Endothelial cell of hepatic sinusoid (primary cell): ENCODE results near the gene EML1.
"Not testable (repeated sequence)": the region's sequence is repeated elsewhere in the genome, so short reads cannot be mapped to it uniquely, and the experiment has no call there.

ENCODE experiments used
- in situ Hi-C: cut with HindIII; loops from 2 replicates; pipeline ENCODE4 v1.10.0; 2017; ENCODE audit warnings: low sequenced_read_pairs

The EML1 gene

DNA sequence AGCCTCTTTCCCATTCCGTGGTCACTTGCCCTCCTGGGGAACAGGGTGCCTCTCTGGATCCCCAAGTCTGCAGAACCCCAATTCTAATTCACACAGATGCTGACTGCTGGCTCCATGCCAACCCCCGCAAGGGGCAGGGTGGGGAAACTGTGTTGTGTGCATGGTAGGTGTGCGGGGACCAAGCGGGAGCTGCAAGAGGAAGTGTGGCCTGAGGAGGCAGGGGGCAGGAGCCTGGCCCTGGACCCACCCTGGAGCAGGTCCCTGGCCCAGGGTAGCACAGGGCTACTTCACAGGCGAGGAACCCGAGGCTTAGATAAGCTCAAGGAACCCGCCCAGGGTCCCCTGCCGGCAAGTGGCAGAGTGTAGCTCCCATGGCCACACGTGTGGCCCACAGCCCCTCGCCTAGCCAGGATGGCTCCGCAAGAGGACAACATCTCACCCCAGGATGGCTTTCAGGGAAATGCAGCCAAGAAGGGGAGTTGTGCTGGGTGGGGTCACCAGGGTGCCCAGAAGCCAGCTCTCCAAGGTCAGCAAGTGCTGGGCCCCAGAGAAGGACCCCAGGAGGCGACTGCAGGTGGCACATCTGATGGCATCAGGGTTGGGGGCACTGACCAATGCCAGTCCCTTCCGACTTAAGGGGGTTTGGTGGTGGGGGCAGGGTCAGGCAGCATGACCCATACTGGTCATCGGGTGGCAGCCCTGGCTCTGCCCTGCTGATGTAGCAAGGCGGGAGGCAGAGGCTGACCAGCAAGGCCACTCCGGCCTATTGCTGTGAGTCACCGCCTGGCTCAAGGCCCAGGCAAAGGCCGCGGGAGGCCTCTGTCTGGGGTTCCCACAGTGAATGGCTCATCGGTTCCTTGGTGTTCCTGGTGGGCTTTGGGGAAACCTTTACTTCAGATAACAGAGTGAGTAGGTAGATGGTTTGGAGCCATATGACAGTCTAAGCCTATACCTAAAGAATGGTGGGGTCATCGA lies 37.3 kb upstream of the EML1 start:
- in situ Hi-C loops, result no loop called here

DNA sequence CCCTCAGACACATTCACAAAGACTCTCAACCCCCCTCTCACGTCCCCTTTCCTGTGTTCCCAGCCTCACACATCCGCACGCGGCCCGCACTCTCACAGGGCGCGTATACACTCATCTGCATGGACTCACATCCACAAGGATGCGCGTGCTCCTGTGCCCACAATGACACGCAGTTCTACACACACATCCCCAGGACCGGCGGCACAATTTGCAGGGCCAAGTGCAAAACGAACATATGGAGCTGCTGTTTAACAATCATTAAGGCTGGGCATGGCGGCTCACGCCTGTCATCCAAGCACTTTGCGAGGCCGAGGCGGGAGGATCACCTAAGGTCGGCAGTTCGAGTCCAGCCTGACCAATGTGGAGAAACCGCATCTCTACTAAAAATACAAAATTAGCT lies 36.4 kb upstream of the EML1 start:
- in situ Hi-C loops, result no loop called here

DNA sequence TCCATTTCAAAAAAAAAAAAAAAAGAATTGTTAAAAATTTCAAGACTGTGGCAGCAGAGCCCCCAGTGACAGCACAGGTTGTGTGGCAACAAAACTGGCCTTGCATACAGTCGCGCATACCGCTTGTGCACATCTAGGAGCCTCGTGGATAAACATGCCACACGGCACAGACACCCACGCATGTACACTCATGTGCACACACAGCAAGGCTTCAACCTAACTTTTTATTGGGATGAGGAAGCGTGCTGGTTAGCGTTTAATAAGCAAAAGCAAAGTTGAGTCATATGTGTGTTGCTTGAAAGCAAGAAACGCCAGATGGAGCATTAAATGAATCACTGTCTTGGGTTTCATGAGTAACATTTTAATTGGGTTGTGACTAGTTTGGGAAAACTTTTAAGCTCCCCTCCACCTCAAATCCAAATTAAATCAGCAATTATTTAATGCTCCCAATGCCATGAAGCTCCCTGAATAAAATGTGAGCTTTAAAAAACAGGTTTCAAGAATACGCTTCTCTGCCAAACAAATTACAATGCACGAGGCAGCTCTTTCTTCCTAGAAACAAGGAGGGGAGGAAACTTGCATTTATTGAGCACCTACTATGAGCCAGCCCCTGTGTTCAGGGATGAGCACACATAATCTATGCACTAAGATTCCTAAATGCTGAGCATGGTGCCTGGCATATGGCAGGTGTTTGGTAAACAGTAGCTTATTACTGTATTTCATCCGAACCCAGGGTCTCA lies 35.7 kb upstream of the EML1 start:
- in situ Hi-C loops, result no loop called here

DNA sequence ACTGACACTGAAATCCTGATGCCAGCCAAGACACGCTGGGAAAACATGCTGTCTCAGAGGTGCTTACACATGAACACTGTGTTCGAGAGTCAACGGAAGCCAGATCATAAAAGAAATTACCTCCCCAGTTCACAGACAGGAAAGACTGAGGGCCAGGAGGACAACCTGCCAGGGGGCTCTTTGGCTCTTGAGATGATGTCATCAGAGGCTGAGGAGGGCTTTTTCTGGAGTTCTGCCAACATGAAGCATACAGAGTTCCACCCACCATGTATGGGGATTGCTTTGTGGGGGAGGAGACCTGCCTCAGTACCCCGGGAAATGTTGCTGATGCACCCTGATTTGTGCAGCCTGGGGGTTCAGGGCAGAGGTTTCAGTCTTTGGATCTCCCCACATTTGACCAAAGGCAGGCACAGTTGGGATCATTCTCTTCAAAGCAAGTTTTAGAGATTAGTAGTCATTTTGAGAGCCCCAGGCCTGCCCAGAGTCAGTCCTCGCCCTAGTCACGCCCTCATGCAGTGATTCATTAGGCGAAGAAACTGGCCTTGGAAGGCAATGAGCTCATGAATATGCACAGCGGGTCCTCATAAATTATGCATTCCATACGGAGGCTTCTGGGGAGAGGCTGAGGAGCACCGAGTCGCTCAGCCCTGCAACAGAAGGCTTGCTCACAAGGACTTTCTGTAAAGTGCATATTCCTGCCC lies 34.9 kb upstream of the EML1 start:
- in situ Hi-C loops, result no loop called here

DNA sequence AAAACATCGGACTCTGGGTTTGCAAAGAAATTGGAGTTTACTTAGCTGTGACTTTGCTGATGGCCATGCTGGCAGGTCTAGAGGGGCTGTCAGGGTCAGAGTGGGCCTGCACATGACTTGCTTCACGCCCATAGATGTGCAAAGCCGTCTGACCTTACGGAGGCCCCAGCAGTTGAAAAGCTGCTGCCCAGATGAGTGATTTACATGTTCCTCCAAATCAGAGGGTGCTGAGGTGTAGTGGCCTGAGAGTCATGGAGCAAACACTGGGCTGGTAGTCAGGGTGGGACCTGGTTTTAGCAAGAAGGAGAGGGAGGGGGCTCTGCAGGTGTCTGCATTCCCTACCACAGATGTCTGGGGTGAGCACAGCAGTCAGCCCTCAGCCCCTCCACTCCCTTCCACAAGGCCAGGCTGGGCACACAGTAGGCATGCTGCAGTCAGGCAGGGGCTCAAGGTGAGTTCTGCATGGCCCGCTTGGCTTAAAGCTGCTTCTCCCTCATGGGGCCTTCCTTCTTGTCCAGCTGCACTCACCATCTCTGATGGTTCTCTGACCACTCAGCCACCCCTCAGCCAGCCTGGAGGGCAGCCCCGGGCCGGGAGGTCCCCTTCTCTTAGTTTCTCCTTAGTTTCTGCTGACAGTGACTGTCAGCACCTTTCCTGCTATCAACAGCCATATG lies 34.2 kb upstream of the EML1 start:
- in situ Hi-C loops, result no loop called here

DNA sequence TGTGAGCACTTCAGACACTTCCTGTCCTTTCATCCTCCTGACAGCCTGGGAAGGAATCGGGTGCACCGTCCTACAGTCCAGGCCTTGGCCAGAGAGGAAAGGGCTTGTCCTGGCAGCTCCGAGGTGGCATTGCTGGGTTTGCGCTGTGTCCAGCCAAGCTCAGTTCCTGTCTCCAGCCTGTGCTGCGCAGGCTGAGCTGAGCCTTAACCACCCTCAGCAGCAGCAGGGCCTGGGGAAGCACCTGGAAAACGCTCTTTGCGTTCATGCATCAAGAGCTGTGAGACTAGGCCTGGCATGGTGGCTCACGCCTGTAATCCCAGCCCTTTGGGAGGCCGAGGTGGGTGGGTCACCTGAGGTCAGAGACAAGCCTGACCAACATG lies 33.7 kb upstream of the EML1 start:
- in situ Hi-C loops, result no loop called here

DNA sequence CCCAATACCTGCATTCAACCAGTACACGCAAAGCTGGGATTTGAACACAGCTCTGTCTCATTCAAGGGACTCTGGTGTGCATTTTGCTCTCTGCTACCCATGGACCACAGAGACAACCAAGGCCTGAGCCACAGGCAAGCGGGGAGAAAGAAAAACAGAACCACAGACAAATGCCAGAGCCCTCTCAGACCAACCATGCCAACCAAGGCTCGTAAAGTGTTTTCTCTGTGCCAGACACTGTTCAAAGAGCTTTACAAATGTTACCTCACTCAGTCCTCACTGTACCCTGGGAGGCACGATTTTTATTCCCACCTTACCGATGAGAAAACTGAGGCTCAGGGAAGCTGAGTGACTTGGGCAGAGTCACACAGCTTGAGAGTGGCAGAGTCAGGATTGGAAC lies 32.4 kb upstream of the EML1 start:
- in situ Hi-C loops, result no loop called here

DNA sequence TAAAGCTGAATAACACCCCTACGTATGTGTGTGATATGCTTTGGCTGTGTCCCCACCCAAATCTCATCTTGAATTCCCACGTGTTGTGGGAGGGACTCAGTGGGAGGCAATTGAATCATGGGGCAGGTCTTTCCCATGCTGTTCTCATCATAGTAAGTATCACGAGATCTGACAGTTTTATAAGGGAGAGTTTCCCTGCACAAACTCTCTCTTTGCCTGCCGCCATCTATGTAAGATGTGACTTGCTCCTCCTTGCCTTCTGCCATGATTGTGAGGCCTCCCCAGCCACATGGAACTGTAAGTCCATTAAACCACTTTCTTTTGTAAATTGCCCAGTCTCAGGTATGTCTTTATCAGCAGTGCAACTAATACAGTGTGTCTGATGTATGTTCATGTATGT lies 30.3 kb upstream of the EML1 start:
- in situ Hi-C loops, result not testable (repeated sequence)

DNA sequence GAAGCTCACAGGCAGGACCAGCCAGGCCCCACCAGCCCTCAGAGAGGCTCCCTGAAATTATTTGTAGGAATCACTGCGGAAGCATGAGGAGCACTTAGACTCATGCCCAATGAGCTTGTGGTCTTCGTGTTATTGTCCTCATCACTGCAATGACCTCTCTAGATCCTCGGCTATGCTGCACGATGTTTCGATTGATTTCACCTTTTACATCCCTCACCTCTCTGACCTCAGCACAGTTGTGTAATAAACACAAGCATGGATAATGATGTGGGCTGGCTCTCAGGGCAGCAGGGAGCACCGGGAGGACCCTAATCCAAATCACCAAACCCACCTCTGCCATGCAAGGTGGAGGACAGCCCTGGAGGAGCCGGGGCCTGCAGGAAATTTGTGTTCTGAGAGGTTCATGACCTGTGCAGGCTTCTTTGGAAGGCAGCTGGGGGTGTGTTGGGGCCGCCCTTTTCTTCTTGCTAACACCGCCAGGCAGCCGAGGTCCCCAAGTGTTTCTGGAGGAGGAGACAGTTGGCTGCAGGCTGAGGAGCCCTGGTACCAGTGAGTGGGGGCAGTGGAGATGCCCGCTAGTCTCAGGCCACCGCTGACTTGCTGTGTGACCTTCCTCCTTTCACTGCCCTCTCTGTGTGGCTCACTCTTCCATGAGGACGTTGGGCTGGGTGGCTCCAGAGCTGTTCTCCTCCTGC lies 29.5 kb upstream of the EML1 start:
- in situ Hi-C loops, result no loop called here

DNA sequence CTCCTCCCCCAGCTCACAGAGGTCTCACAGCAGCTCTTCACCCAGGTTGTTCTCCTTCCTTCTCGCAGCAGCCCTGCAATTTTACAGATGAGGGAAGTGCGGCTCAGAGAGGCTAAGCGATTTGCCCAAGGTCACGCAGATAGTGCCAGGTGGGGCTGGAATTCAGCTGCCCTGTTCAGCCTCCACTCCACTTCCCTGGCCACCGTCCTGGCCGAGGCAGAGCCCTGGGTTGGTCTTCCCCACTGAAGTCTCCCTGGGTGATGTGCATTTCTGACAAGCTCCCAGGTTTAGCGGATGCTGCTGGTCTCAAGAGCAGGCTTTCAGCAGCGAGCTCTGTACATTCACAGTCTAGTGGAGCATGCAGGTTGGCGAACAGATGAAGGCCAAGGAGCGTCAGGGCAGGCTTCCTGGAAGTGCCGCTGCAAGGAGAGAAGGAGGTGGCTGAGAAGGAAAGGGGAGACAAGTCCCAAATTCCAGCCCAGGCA lies 28.9 kb upstream of the EML1 start:
- in situ Hi-C loops, result no loop called here

DNA sequence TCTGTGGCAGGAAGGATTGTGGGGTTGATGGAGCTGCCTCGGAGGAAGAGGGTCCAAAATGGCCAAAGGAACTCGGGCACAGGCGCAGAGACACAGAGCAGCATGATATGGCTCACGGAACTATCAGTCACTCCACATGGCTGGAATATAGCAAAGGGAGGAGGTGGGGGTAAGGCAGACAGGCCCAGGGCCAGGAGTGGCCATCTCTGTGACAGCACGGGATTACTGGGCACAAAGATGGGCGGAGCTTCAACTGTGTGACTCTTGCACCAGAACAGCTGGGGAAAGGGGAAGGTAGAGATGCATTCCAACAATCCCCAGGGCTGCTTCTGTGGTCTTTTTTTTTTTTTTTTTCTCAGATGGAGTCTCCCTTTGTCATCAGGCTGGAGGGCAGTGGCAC lies 24.8 kb upstream of the EML1 start:
- in situ Hi-C loops, result no loop called here

DNA sequence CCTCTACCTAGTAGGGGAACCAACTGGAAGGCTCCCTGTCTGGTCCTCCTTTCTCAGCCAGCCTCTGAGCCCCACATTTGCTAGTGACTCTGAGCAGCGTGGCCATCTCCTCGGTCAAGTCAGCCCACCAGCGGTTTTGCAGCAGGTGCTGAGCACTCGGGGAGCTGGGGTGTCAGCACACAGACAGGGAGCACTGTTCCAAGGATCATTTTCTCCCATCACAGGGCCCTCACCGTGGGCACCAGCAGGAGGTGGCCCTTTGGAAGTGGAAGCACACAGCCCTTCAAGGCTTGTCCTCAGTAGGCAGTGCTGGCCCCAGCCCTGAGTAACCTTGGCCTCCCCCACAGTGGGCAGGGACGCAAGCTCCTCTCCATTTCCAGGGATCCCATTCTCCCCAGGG lies 24.1 kb upstream of the EML1 start:
- in situ Hi-C loops, result no loop called here

DNA sequence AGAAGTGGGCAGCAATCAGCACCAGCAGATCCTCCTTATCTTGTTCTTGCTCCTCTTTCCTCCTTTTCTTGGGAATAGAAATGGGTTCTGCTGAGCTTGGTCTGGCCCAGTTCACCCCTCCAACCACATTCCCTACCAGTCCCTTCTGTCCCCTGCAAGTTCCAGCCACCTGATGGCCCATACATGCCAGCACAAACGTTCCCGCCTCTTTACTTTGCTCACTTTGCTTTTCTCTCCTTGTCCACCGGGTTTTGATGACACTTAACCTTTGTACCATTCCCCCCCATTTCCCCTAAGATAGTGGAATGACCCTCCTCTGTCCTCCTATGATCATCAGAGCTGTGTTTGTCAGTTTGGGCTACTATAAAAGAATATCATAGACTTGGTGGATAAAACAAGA lies 23.4 kb upstream of the EML1 start:
- in situ Hi-C loops, result no loop called here

DNA sequence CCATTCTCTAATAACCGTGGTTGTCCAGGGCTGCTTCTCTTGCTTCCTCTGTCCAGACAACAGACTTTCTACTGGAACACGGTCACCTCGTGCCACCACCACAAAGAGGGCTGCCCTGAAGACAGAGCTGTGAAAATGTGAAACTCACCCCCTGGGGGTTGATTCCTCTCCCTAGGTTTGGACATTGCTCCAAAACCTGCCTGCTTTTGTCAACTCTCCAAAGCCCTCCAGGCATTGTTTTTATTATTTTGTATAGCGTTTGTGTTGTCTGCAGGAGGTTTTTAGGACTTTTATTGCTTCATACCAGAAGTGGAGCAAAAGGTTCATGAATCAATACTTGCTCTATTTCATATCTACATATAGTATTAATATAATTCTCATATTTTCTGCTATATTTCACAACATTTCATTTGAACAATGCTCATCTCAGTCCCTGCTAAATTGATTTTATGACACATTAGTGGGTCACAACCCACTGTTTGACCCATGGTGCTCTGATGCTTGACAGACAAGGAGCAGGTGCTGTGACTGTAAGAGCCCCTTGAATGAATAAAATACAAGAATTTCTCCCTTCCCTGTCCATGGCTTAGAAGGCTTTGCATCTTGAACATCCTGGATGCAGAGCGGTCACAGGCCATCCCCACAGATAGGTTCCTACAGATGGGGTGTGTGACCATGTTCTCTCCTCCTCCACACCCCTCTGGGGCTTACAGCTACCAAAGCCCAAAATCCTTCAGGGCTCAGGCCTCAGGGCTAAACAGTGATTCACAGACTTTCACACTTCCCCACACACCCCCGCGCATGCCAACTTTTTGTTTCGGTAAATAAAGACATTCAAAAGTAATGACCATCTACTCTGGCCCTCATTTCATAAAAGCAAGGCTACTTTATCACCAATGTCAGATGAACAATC lies 20.6 kb upstream of the EML1 start:
- in situ Hi-C loops, result no loop called here

DNA sequence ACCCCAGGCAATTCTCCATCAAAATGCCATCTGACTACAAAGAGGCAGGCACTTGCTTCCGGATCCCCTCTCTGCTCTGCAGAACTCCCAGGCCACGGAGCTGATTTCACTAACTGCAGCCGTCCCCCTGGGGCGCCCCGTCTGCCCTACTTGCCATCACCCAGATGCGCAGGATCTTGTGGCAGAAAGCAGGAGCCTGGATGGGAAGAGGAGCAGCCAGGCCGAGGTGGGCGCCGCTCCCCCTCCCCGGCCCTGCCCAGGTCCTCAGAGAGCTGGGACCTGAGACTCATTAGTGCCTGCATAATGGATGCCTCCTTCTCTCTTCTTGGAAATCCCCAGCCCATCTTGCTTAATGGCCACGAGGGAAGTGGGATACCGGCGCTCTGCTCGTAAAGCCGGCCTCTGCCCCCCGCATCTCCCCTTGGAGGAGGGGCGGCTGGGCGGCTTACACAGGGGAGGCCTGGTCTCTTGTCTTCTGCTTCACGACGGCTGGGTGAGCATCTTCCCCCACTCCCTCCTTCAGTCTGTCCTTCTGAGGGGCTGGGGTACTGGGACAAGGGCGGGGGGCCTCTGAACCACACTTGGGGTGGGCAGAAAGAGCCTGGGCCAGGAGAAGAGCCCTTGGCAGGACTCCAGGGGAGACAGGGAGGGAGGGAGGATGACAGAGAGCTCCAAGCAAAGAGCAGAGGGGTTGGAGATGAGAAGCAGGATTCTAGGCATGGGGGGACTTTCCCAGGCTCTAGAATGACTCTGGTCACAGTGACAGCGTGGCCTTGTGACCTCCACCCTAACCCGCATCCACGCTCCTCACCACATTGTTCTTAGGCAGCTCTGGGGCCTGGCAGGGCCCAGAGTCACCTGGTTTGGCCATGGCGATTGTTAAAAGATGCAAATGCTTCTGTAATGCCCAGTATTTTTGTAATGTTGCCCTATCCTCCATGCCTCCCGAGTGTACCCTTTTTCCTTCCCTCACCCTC lies 19.4 kb upstream of the EML1 start:
- in situ Hi-C loops, result no loop called here

DNA sequence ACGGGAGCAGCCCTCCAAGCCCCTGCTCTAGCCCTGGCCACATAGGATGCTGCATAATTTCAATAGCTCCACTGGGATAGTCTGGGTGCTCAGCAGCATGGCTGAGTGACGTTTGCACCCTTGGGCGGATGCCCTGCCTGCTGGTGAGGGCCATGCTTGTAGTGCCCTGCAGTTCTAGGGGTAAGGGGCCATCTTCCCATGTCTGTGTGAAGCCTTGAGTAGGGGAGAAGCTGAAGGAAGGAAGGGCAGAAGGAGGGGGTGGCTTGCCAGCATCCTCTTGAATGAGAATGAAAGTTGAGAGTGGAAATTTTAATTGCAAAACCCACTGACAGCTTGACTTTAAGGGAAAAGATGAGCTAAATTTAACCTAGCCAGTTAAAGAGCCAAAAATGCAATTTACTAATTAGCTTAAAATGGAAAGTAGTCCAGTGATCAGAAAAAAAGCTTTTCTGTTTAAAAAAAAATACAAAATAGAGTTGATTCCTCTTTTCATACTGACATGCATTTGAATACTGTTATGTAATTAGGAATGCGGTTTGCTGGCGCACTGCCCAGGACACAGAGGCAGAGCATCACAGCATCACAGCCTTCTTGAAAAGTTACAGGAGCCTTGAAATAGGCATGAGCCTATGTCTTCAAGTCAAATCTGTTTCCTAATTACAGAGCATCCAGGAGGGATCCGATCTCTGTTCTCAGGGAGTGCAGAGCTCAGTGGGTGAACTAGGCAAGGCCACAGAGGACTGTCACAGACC lies 18.5 kb upstream of the EML1 start:
- in situ Hi-C loops, result no loop called here

DNA sequence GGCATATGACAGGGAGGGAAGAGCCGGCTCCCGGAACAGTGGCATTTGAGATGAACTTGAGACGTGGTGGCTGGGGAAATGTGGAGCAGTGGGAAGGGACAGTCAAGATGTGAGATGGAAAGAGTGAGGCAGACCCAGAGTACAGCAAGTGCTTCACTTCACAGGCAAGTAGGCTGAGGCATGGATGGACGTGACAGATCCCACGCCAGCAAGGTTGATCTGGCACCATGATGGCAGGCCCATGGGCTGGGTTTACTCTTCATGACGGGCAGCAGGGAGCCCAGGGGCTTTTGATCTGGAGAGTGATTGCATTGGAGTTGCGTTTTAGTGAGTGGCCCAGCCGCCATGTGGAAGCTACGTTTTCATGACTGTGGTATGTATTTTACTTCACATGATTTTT lies 17.9 kb upstream of the EML1 start:
- in situ Hi-C loops, result no loop called here
